Adrenal gland (tissue), 12 donors: ENCODE data around the gene ST3GAL3. TPM values are rescaled to one million over a fixed set of nuclear protein-coding genes. Genes with fewer than 3 reads are reported as not detected.
A peak's percentile ranks its signal among the peaks of the same experiment; 100 is the strongest.

Experiments used
- DNase-seq, 7 donors: peaks; one replicate each; pipeline ENCODE4 v3.0.0-alpha.2; 2019 to 2020
- H3K27ac ChIP-seq, 5 donors: fragments of 200-600 bp; sonication (generic) in 4 of 5; 1 replicate in 3 of 5; 2 replicates in 2 of 5; pipeline versions ENCODE4 v1.5.1 to v1.8.0; 2016 to 2020; ENCODE audit warnings: mild to moderate bottlenecking in 1 of 5
- H3K27me3 ChIP-seq: fragments of 200-600 bp; 2 replicates; pipeline ENCODE4 v1.8.0; 2021
- H3K36me3 ChIP-seq, 2 donors: fragments of 200-600 bp; replicated peaks in 1 of 2; 1 replicate in 1 of 2; 2 replicates in 1 of 2; pipeline versions ENCODE4 v1.5.1 to v1.8.0; 2018 to 2022
- H3K4me1 ChIP-seq, 2 donors: fragments of 200-600 bp; replicated peaks in 1 of 2; 1 replicate in 1 of 2; 2 replicates in 1 of 2; pipeline versions ENCODE4 v1.5.1 to v1.8.0; 2018 to 2021
- H3K4me3 ChIP-seq, 4 donors: fragments of 200-600 bp; sonication (generic) in 3 of 4; one replicate each; pipeline ENCODE4 v1.5.1; 2016 to 2018
- H3K9me3 ChIP-seq, 3 donors: fragments of 200-600 bp; sonication (generic) in 1 of 3; replicated peaks in 1 of 3; 1 replicate in 2 of 3; 2 replicates in 1 of 3; pipeline versions ENCODE4 v1.5.1 to v1.8.0; 2016 to 2021
- POLR2A ChIP-seq, 2 donors: fragments of 450-650 bp; IDR thresholded peaks; one replicate each; pipeline ENCODE4 v1.6.1; 2017; ENCODE audit warnings: antibody characterized with exemption in 2 of 2, mild to moderate bottlenecking in 2 of 2, moderate library complexity in 1 of 2
- WGBS, 4 donors: extraction: QIAGEN DNeasy Blood & Tissue Kit in 2 of 4; methylation state at CpG; one replicate each; pipeline versions ENCODE4 v1.1.5 to v1.1.7; 2013 to 2017; 5-methylcytosine and 5-hydroxymethylcytosine counted together
- intact Hi-C, 2 donors: fragments of 100-400 bp; cut with DNase I; formaldehyde crosslinking; loops; one replicate each; pipeline versions ENCODE4 v1.14.1 to v1.15.0; 2022 to 2023
- polyA plus RNA-seq, 3 donors: library from polyadenylated mRNA; stranded (reverse); fragments of 200-250 nt in 2 of 3; fragments of 350-450 nt in 1 of 3; fragmentation: Illumina TruSeq in 1 of 3; extraction: RNeasy Lipid Tissue Mini Kit (QIAGEN cat#74804) in 1 of 3; gene quantifications; one replicate each; pipeline ENCODE4 v1.2.3, GENCODE V29; 2013 to 2014
- total RNA-seq, 9 donors: library from RNA; depleted of rRNA in 4 of 9; stranded (reverse); fragments of >200 nt in 4 of 9; fragments of 120-200 nt in 1 of 9; fragmentation: NEBNext Ultra II Directional in 1 of 9; extraction: Animal tissue kit (Norgen Biotek cat#: 25700) in 1 of 9; gene quantifications; one replicate each; pipeline versions ENCODE4 v1.1.0 to v1.2.4, GENCODE V29; 2013 to 2023
- TF ChIP-seq, protein P1 (sequence below), 6 experiments: fragments of 450-650 bp in 4 of 6; fragments of 200-600 bp in 2 of 6; sonication (generic) in 1 of 6; IDR thresholded peaks; 1 replicate in 5 of 6; 2 replicates in 1 of 6; pipeline versions ENCODE4 v1.5.1 to v1.8.0; 2016 to 2021; ENCODE audit warnings: antibody characterized with exemption in 6 of 6, mild to moderate bottlenecking in 2 of 6, moderate library complexity in 1 of 6
- donor health status: healthy with polysubstance abuse.
- donor health status: Bipolar disorder and iron deficiency.
- donor health status: DM: yes; HTN: yes; CAD: no.
- donor health status: DM: no; HTN: no; CAD: no.
- donor health status: DM: no; HTN: no; CAD: no.
- donor health status: DM: yes; HTN: yes; CAD: no.

The ST3GAL3 gene
- total and polyA plus RNA-seq, 12 donors = 15.6 to 47.5 (median 27.7) TPM

DNA sequence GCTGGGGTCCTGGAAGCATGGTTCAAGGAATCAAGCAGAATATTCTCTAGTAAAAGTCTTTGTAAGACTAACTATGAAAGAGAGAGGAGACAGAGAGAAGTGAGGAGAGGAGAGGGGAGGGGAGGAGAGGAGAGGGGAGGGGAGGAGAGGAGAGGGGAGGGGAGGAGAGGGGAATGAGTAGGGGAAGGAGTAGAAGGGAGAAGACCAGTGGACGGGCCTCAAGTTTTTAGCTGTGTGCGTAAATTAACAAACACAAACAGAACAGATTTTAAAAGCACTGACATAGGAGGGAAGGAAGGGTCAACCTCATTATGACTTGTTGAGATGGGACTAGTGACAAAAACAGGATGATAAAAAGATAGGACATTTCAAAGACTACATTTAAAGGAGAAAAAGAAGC lies 62.8 kb downstream of the ST3GAL3 start:
- 92 to 95% (median 94%) methylated on average over 2 of the region's 2 CpGs for WGBS, 4 donors
- DNase-seq = no peak
- Histone ChIP-seq H3K4me3 (no peak overlapping the region), H3K27ac (no peak overlapping the region), H3K36me3 (no peaks in the 10 kb centered on the region), H3K4me1 (peaks cover 0 to 7% of the 10 kb centered on the region in 2 donors), H3K9me3 (no peaks in the 10 kb centered on the region), H3K27me3 (no peaks in the 10 kb centered on the region)
- TF ChIP-seq, protein P1, sequence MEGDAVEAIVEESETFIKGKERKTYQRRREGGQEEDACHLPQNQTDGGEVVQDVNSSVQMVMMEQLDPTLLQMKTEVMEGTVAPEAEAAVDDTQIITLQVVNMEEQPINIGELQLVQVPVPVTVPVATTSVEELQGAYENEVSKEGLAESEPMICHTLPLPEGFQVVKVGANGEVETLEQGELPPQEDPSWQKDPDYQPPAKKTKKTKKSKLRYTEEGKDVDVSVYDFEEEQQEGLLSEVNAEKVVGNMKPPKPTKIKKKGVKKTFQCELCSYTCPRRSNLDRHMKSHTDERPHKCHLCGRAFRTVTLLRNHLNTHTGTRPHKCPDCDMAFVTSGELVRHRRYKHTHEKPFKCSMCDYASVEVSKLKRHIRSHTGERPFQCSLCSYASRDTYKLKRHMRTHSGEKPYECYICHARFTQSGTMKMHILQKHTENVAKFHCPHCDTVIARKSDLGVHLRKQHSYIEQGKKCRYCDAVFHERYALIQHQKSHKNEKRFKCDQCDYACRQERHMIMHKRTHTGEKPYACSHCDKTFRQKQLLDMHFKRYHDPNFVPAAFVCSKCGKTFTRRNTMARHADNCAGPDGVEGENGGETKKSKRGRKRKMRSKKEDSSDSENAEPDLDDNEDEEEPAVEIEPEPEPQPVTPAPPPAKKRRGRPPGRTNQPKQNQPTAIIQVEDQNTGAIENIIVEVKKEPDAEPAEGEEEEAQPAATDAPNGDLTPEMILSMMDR (IDR thresholded peaks at IDR 0.05) = no peak
- no peak for TF ChIP-seq POLR2A (IDR thresholded peaks at IDR 0.05)
- intact Hi-C loops = no loop called here

DNA sequence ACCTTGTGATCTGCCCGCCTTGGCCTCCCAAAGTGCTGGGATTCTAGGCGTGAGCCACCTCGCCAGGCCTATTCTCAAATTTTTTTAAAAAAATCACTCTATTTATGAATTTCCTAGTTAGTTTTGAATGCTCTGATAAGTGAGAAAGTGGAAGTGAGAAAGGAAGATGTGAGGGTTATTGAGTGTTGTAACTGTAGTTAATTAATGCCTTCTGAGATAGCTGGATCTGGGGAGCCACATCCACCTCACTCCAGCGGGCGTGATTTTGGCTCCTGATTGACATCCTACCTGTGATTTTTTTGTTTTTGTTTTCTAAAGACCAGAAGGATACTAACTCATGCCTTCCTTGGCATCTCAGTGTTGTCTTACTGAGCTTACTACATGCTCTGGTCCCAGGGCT lies 65.6 kb downstream of the ST3GAL3 start:
- peaks cover 0 to 7% of the 10 kb centered on the region in 2 donors for H3K4me1 ChIP-seq
- intact Hi-C loops = no loop called here
- 88 to 94% (median 90%) methylated on average over 5 of the region's 5 CpGs for WGBS, 4 donors
- no peak overlapping the region for H3K27ac ChIP-seq
- no peak for DNase-seq
- TF ChIP-seq, protein P1 (IDR thresholded peaks at IDR 0.05) = no peak
- no peak for TF ChIP-seq POLR2A (IDR thresholded peaks at IDR 0.05)
- no peaks in the 10 kb centered on the region for H3K36me3 ChIP-seq
- no peaks in the 10 kb centered on the region for H3K27me3 ChIP-seq
- H3K4me3 ChIP-seq = no peak overlapping the region
- no peaks in the 10 kb centered on the region for H3K9me3 ChIP-seq

- TF ChIP-seq POLR2A (IDR thresholded peaks at IDR 0.05) = no peak
- TF ChIP-seq, protein P1 (IDR thresholded peaks at IDR 0.05) = no peak
- H3K9me3 ChIP-seq = no peaks in the 10 kb centered on the region
- H3K36me3 ChIP-seq = no peaks in the 10 kb centered on the region
- DNase-seq = no peak
- no peak overlapping the region for H3K4me3 ChIP-seq
- H3K27me3 ChIP-seq = no peaks in the 10 kb centered on the region
- H3K4me1 ChIP-seq = peaks cover 0 to 7% of the 10 kb centered on the region in 2 donors
- H3K27ac ChIP-seq = no peak overlapping the region
- intact Hi-C loops = no loop called here
Measured at GRCh38 chr1:43773821-43774220, 66.5 kb downstream of the ST3GAL3 start.

DNA sequence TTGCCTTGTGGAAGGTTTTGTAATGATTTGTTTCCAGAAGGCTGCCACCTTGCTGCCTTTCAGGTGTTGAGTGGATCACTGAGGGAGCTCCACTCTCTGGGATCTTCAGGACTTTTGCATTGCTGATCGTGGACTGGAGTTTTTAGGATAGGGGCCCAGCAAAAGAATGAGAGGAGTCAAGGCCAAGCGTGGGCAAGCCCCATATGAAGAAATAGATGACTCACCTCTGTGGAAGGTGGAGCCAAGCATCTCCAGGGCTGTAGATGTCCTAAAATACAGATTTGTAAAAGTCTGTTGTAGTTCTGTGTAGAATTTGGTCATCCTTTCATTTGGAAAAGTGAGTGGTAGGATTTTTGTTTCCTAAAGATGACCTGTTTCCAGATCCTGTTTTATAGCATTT lies 67.0 kb downstream of the ST3GAL3 start:
- Histone ChIP-seq H3K27ac (no peak overlapping the region), H3K4me1 (peaks cover 0 to 7% of the 10 kb centered on the region in 2 donors), H3K9me3 (no peaks in the 10 kb centered on the region), H3K27me3 (no peaks in the 10 kb centered on the region), H3K4me3 (no peak overlapping the region), H3K36me3 (no peaks in the 10 kb centered on the region)
- TF ChIP-seq, protein P1 (IDR thresholded peaks at IDR 0.05) = no peak
- TF ChIP-seq POLR2A (IDR thresholded peaks at IDR 0.05) = no peak
- WGBS, 4 donors = 39 to 69% (median 45%) methylated on average over 2 of the region's 2 CpGs
- intact Hi-C loops = no loop called here
- DNase-seq = peak in 6 of 7 donors; percentile 53 to 70 (median 60)
